Endometrial microvascular endothelial cells (primary cell): ENCODE measurements around the gene HEATR5A. TPM values are rescaled to one million over a fixed set of nuclear protein-coding genes. Genes with fewer than 3 reads are reported as not detected.
"Not testable (repeated sequence)": the region's sequence is repeated elsewhere in the genome, so short reads cannot be mapped to it uniquely, and the experiment has no call there.

Source experiments
- in situ Hi-C: cut with HindIII; loops from 2 replicates; pipeline ENCODE4 v1.10.0; 2017; ENCODE audit warnings: low sequenced_read_pairs, low pct_unique_long_range_greater_than_20kb; ENCODE audit errors: inconsistent ontology term
- total RNA-seq: library from RNA; depleted of rRNA; stranded (reverse); fragments of >200 nt; gene quantifications from one replicate; pipeline ENCODE4 v1.2.3, GENCODE V29; 2015; ENCODE audit errors: inconsistent ontology term

HEATR5A gene
- total RNA-seq, 1 donor from 2014 or later = 18.6 TPM

GRCh38 chr14:31346097-31346496 is 74.3 kb downstream of the HEATR5A start:
- in situ Hi-C loops = no loop called here

DNA sequence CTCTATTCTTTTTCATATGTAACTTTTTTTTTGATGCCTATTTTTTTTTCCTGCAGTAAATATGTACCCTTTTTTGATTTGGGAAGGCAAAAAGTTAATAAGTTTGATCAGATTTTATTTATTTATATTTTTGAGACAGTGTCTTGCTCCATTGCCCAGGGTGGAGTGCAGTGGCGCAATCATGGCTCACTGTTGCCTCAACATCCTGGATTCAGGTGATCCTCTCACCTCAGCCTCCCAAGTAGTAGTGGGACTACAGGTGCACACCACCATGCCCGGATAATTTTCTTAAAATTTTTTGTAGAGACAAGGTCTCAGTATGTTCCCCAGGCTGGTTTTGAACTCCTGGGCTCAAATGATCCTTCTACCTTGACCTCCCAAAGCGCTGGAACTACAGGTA is 79.1 kb downstream of the HEATR5A start:
- in situ Hi-C loops = no loop called here

GRCh38 chr14:31340297-31341063 is 79.9 kb downstream of the HEATR5A start:
- in situ Hi-C loops = no loop called here

DNA sequence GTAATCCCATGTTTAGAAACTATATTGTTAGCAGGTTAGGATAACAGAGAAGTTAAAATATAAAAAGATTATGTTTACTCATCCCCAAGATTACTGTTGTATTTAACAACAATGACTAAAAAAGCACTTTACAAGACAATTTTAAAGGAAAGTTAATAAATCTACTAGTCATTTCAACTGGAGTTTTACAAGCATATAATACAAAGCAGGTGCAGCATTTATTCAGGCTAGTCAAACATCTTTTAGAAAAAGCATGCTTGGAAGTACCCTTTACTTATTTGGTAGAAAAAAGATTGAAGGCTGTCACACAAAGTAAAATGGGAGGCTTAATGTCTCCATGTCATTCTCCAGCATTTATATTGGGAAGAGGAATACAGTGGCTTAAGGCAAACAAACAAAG is 80.6 kb downstream of the HEATR5A start:
- in situ Hi-C loops = no loop called here

GRCh38 chr14:31337331-31337730 is 83.0 kb downstream of the HEATR5A start:
- in situ Hi-C loops = no loop called here

- in situ Hi-C loops = no loop called here
Measured at GRCh38 chr14:31336646-31337045, 83.7 kb downstream of the HEATR5A start.

- in situ Hi-C loops = not testable (repeated sequence)
Measured at GRCh38 chr14:31331395-31331794, 89.0 kb downstream of the HEATR5A start.

- in situ Hi-C loops = not testable (repeated sequence)
Measured at GRCh38 chr14:31329876-31330521, 90.4 kb downstream of the HEATR5A start.

DNA sequence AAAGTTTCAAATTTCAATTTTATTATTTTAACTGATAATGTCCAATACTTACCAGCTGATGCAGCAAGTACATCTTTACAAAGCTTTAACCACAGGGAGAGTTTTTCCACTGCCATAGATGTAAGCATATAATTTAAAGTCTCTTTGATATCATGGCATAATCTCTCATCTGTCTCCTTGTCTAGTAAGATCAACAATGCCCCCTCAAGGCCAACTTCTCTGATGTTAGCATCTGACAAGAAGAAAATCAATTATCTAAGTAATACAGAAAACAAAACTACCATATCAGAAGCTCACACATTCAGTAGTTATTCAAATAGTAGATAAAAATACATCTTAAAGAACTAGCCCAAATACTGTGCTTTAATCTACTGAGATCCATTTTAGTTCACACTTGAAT is 94.2 kb downstream of the HEATR5A start:
- in situ Hi-C loops = no loop called here

DNA sequence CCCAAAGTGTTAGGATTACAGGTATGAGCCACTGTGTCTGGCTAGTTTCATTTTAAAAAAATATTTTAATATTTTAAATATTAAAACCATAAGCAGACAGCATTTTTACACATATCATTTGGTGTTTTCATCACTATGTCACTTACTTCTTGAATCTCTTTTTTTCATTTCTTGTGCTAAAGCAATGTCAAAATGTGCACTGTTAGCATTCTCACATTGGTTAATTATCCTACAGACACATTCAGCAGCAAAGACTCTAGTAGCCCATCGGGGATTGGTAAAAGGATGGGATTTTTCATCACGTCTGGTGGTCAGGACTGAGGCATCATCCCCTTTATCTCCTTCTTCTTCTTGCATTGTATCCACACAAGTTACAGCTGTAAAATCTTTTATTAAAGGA is 96.9 kb downstream of the HEATR5A start:
- in situ Hi-C loops = no loop called here

DNA sequence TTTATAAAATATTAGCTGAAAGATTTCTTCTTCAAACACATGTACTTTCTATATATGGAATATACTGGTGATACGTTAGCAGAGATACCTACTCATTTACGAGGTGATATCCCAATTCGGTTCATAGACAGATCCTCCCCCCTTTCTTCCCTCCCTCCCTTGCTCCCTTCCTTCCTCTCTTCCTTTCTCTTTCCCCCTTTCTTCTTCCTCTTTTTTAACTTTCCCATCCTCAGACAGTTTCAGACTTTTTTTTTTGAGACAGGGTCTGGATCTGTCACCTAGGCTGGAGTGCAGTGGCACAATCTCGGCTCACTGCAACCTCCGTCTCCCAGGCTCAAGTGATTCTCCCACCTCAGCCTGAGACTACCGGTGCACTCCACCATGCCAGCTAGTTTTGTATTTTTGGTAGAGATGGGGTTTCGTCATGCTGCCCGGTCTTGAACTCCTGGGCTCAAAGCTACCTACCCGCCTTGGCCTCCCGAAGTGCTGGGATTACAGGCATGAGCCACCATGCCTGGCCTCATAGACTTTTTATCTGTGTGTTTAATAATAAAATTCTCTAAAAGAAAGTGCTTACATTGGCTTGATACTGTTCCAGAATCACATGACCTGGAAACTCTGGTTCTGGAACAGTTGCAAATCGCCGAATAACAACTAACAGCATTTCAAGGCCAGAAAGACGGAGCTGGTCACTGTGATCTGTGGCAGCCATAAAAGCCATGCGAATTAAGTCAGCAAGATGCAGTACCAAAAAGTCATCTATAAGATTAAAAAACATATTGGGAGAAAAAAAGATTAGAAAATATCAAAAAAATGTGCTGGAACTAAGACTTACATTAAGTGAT is 99.2 kb downstream of the HEATR5A start:
- in situ Hi-C loops = no loop called here

GRCh38 chr14:31320216-31320615 is 100.1 kb downstream of the HEATR5A start:
- in situ Hi-C loops = no loop called here

GRCh38 chr14:31319701-31320100 is 100.6 kb downstream of the HEATR5A start:
- in situ Hi-C loops = no loop called here

DNA sequence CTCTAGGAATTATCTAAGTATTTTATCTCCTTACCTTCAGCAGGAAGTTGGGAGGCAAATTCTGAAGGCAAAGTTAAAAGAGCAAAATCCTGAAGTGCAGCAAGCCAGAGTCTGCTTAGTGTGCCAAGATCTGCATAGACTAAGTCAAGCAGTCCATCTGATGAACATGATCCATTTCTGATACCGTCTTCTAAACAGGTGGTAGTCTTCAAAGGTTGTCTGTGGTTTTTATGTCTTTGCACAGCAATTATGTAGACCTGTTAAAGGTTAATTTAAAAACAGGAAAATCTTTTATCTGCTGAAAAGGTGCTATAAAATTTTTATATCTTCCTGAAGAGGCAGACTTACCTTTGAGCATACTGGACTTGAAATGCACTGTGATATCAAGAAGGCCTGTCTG is 107.4 kb downstream of the HEATR5A start:
- in situ Hi-C loops = no loop called here

DNA sequence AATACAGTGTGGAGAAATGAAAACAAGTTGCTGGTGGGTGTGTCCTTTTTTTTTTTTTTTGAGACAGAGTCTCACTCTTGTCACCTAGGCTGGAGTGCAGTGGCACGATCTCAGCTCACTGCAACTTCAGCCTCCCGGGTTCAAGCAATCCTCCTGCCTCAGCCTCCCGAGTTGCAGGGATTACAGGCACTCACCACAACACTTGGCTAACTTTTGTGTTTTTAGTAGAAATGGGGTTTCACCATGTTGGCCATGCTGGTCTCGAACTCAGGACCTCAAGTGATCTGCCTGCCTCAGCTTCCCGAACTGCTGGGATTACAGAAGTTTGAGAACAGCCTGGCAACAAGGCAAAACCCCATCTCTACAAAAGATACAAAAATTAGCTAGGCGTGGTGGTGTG is 108.0 kb downstream of the HEATR5A start:
- in situ Hi-C loops = not testable (repeated sequence)

DNA sequence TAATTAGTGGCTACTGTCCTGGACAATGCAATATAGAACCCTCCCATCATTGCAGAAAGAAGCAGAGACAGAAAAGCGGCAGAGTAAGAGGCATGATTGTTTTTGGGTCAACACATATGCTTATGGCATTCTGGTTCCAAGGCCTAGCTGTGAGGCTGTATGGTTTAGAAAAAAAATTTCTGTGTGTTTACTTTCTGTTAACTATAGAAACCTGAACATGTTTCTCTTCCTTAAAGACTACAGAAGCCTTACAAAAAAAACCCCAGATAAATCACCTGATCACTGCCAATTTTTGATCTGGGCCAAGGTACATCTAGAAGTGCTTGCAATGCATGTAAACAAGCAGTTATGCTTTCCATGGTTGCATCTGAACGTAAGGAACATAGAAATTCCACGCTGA is 112.7 kb downstream of the HEATR5A start:
- in situ Hi-C loops = no loop called here

GRCh38 chr14:31307198-31307597 is 113.2 kb downstream of the HEATR5A start:
- in situ Hi-C loops = no loop called here

- in situ Hi-C loops = no loop called here
Measured at GRCh38 chr14:31303654-31304053, 116.7 kb downstream of the HEATR5A start.

GRCh38 chr14:31300883-31301282 is 119.5 kb downstream of the HEATR5A start:
- in situ Hi-C loops = no loop called here

DNA sequence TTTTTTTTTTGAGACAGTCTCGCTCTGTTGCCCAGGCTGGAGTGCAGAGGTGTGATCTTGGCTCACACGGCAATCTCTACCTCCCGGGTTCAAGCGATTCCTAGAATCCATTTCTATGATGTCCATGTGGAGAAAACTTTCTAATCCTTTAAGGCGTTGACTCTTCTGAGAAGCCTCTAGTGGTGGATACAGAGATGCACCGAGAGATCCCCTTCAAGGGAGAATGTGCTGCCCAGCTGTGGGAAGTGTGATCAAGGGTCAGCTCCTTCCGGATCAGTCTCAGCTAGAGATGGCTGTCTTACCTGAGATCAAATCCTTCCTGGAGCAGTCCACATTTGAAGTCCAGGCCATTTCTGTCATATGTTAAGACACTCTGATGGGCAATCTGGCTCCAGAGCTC is 120.1 kb downstream of the HEATR5A start:
- in situ Hi-C loops = no loop called here
